GM12878 (cell line): ENCODE data around the gene C2orf92. TPM values are rescaled to one million over a fixed set of nuclear protein-coding genes. Genes with fewer than 3 reads are reported as not detected.

Source experiments
- ATAC-seq: fragments of 200-7000 bp; cut with Tn5 transposase; 3 replicates; pipeline ENCODE4 v1.9.1; 2020; ENCODE audit warnings: mild to moderate bottlenecking, moderate library complexity
- BruUV-seq: library from RNA; stranded (reverse); fragments of 400-500 nt; replicated peaks from 2 replicates; lab custom pipeline; 2021; lab: Mats Ljungman, UMichigan
- CTCF ChIA-PET: fragments of 300-600 bp; sonication (Branson Sonifier 250); formaldehyde crosslinking; extraction: SDS; loops from one replicate; lab custom pipeline; 2021; ENCODE audit warnings: inconsistent platforms; lab: Yijun Ruan, JAX
- POLR2A ChIA-PET: fragments of 350-600 bp; formaldehyde crosslinking; extraction: SDS; loops from one replicate; lab custom pipeline; 2021; ENCODE audit warnings: inconsistent platforms; lab: Charles Lee
- RAD21 ChIA-PET: fragments of 300-600 bp; sonication (Branson Sonifier 250); formaldehyde crosslinking; loops from one replicate; lab custom pipeline; 2023; ENCODE audit warnings: antibody characterized with exemption; ENCODE audit not compliant: unreplicated experiment; lab: Charles Lee
- SMC1A ChIA-PET: fragments of 300-600 bp; sonication (Branson Sonifier 250); formaldehyde crosslinking; loops from one replicate; lab custom pipeline; 2023; ENCODE audit not compliant: unreplicated experiment, uncharacterized antibody; lab: Charles Lee
- DNase-seq: peaks from one replicate; pipeline ENCODE4 v3.0.0-alpha.2; 2011; ENCODE audit warnings: low read depth, low spot score
- FAIRE-seq: peaks from 3 replicates; lab custom pipeline; 2011; peaks lifted over from hg19 to GRCh38; lab: Jason Lieb, UNC
- H2AFZ ChIP-seq: 2 replicates; pipeline ENCODE4 v1.6.0; 2011; ENCODE audit warnings: low read depth, low read length, control low read depth; ENCODE audit not compliant: control insufficient read depth
- H3K27ac ChIP-seq: 2 replicates; pipeline ENCODE4 v1.5.1; 2011; ENCODE audit warnings: control low read depth; ENCODE audit not compliant: control insufficient read depth, insufficient read depth
- H3K27me3 ChIP-seq, 2 experiments: replicated peaks in 1 of 2; 2 replicates each; pipeline versions ENCODE4 v1.6.0 to v1.6.1; 2011; ENCODE audit warnings: low read length in 1 of 2; ENCODE audit not compliant: control insufficient read depth in 2 of 2, insufficient read depth in 2 of 2
- H3K36me3 ChIP-seq, 2 experiments: 2 replicates each; pipeline ENCODE4 v1.5.1; 2011; ENCODE audit warnings: low read length in 1 of 2; ENCODE audit not compliant: control insufficient read depth in 2 of 2, insufficient read depth in 2 of 2
- H3K4me1 ChIP-seq: 2 replicates; pipeline ENCODE4 v1.6.1; 2011; ENCODE audit warnings: mild to moderate bottlenecking, low read length, moderate library complexity, mixed read lengths; ENCODE audit not compliant: control insufficient read depth, insufficient read depth
- H3K4me2 ChIP-seq: 2 replicates; pipeline ENCODE4 v1.6.0; 2011; ENCODE audit warnings: control low read depth; ENCODE audit not compliant: control insufficient read depth, insufficient read depth
- H3K4me3 ChIP-seq: fragments of 200-600 bp; sonication (generic); 2 replicates; pipeline ENCODE4 v1.5.1; 2016
- H3K79me2 ChIP-seq: 2 replicates; pipeline ENCODE4 v1.6.0; 2011; ENCODE audit warnings: low read length; ENCODE audit not compliant: control insufficient read depth, insufficient read depth
- H3K9ac ChIP-seq: 2 replicates; pipeline ENCODE4 v1.8.0; 2011; ENCODE audit warnings: low read length, control low read depth, mixed read lengths; ENCODE audit not compliant: control insufficient read depth, insufficient read depth
- H3K9me3 ChIP-seq: replicated peaks from 3 replicates; pipeline ENCODE4 v1.5.1; 2011; ENCODE audit warnings: mild to moderate bottlenecking, low read length; ENCODE audit not compliant: control insufficient read depth, insufficient read depth
- H4K20me1 ChIP-seq: 2 replicates; pipeline ENCODE4 v1.6.0; 2011; ENCODE audit not compliant: control insufficient read depth, insufficient read depth
- CBFB ChIP-seq: IDR thresholded peaks from 2 replicates; pipeline ENCODE4 v1.6.1; 2016; ENCODE audit warnings: antibody characterized with exemption, low read depth
- CEBPZ ChIP-seq: fragments of 150-350 bp; IDR thresholded peaks from 2 replicates; pipeline ENCODE4 v1.6.1; 2016; ENCODE audit warnings: low read depth, low read length
- E2F4 ChIP-seq: IDR thresholded peaks from 2 replicates; pipeline ENCODE4 v1.6.1; 2012; ENCODE audit warnings: low read depth, low read length, improper control_type of control experiment
- HDAC2 ChIP-seq: fragments of 200-600 bp; sonication (generic); IDR thresholded peaks from 2 replicates; pipeline ENCODE4 v1.6.1; 2017
- IRF4 ChIP-seq: IDR thresholded peaks from 2 replicates; pipeline ENCODE4 v1.6.1; 2011; ENCODE audit warnings: low read depth, low read length
- MTA3 ChIP-seq: IDR thresholded peaks from 2 replicates; pipeline ENCODE4 v1.6.1; 2012; ENCODE audit warnings: low read length, inconsistent platforms, borderline replicate concordance
- MXI1 ChIP-seq: fragments of 150-350 bp; IDR thresholded peaks from 2 replicates; pipeline ENCODE4 v1.6.1; 2011; ENCODE audit warnings: low read depth, mild to moderate bottlenecking, inconsistent platforms, low read length, improper control_type of control experiment
- PAX5 ChIP-seq: IDR thresholded peaks from 2 replicates; pipeline ENCODE4 v1.6.1; 2011; ENCODE audit warnings: low read depth, low read length, borderline replicate concordance
- POLR2A ChIP-seq: IDR thresholded peaks from 2 replicates; pipeline ENCODE4 v1.6.1; 2011; ENCODE audit warnings: low read depth, mild to moderate bottlenecking, low read length
- POLR2AphosphoS2 ChIP-seq: IDR thresholded peaks from 2 replicates; pipeline ENCODE4 v1.6.1; 2011; ENCODE audit warnings: low read depth, mild to moderate bottlenecking, low read length, improper control_type of control experiment, moderate library complexity
- RAD21 ChIP-seq: IDR thresholded peaks from 2 replicates; pipeline ENCODE4 v1.6.1; 2011; ENCODE audit warnings: mild to moderate bottlenecking, low read depth, low read length, moderate library complexity; ENCODE audit not compliant: insufficient read depth
- STAT3 ChIP-seq: IDR thresholded peaks from 2 replicates; pipeline ENCODE4 v1.6.1; 2011; ENCODE audit warnings: low read depth, low read length, improper control_type of control experiment
- TBL1XR1 ChIP-seq: IDR thresholded peaks from 2 replicates; pipeline ENCODE4 v1.6.1; 2012; ENCODE audit warnings: low read depth, low read length, improper control_type of control experiment
- TCF3 ChIP-seq: IDR thresholded peaks from 2 replicates; pipeline ENCODE4 v1.6.1; 2012; ENCODE audit warnings: low read depth, mild to moderate bottlenecking, low read length, borderline replicate concordance; ENCODE audit not compliant: insufficient read depth
- ZNF687 ChIP-seq: fragments of 450-650 bp; IDR thresholded peaks from 2 replicates; pipeline ENCODE4 v1.6.1; 2017; ENCODE audit warnings: mild to moderate bottlenecking, moderate library complexity
- ZSCAN29 ChIP-seq: fragments of 450-650 bp; IDR thresholded peaks from 2 replicates; pipeline ENCODE4 v1.6.1; 2017; ENCODE audit warnings: mild to moderate bottlenecking, moderate library complexity
- WGBS: methylation state at CpG from one replicate; pipeline ENCODE4 v1.1.6; 2016; ENCODE audit warnings: low lambda C conversion rate; ENCODE audit not compliant: insufficient replicate concordance, insufficient coverage; ENCODE audit errors: missing lambda C conversion rate; 5-methylcytosine and 5-hydroxymethylcytosine counted together
- in situ Hi-C: fragments of 300-500 bp; cut with MboI; formaldehyde crosslinking; loops from 9 replicates; pipeline ENCODE4 v1.14.3; 2018; ENCODE audit warnings: mixed read lengths
- intact Hi-C: fragments of 100-400 bp; cut with micrococcal nuclease; formaldehyde crosslinking; loops from one replicate; pipeline ENCODE4 v1.14.2; 2022; ENCODE audit not compliant: unreplicated experiment
- polyA plus RNA-seq, 11 experiments: library from polyadenylated mRNA; depleted of rRNA in 4 of 11; unstranded in 6 of 11; stranded (reverse) in 5 of 11; fragments of >200 nt; fragmentation: Nextera tagmentation in 4 of 11; fragmentation: Illumina TruSeq in 1 of 11; extraction: Ambion mirVana in 4 of 11; extraction: Trizol in 1 of 11; gene quantifications; 1 replicate in 1 of 11; 2 replicates in 10 of 11; pipeline versions ENCODE4 v1.2.1 to v1.2.3, GENCODE V29; 2011 to 2016; ENCODE audit warnings: inconsistent platforms in 2 of 11, missing spikeins in 2 of 11, low read depth in 1 of 11
- total RNA-seq, 4 experiments: library from RNA; depleted of rRNA in 3 of 4; stranded (reverse); fragments of >200 nt in 3 of 4; fragmentation: Illumina TruSeq in 1 of 4; extraction: Trizol in 1 of 4; gene quantifications; 2 replicates each; pipeline versions ENCODE4 v1.2.1 to v1.2.3, GENCODE V29; 2013 to 2021

The C2orf92 gene
- total and polyA plus RNA-seq, 10 of the 15 experiments (the other 5 are each of a cell fraction or from before 2014, with no cell fraction given): 0.40 to 10.1 (median 3.7) TPM

GRCh38 chr2:97751752-97752151, 82.2 kb downstream of the C2orf92 start:
- FAIRE-seq: no peak
- ChIA-PET CTCF (interaction anchor here (1.6 to 5.2 kb wide), 2 partner anchors 10 kb away, joined by 3 to 39 read pairs; no protein-coding TSS in a partner anchor), POLR2A (interaction anchor here (1.2 kb wide), 1 partner anchor 16 kb away, joined by 3 read pairs; no protein-coding TSS in a partner anchor)
- TF ChIP-seq RAD21 (no peak), TBL1XR1 (no peak), PAX5 (no peak), CEBPZ (no peak), TCF3 (no peak), ZSCAN29 (no peak), HDAC2 (no peak), ZNF687 (no peak), CBFB (no peak), STAT3 (no peak), POLR2A (no peak), IRF4 (no peak), MXI1 (no peak), E2F4 (no peak), MTA3 (no peak), POLR2AphosphoS2 (no peak)

More at GRCh38 chr2:97751752-97752151, 82.2 kb downstream of the C2orf92 start:
- ChIA-PET SMC1A (interaction anchor here (1.4 to 1.6 kb wide), 2 partner anchors 8 to 11 kb away, joined by 3 to 7 read pairs; no protein-coding TSS in a partner anchor), RAD21 (interaction anchor here (1.4 kb wide), 1 partner anchor 11 kb away, joined by 3 read pairs; no protein-coding TSS in a partner anchor)
- Histone ChIP-seq H3K4me1 (no peaks in the 10 kb centered on the region; the same call in 1 of the 2 replicates), H3K79me2 (no peaks in the 10 kb centered on the region), H3K4me2 (no peak overlapping the region), H3K36me3 (peaks cover 3 to 8% of the 10 kb centered on the region in 2 experiments; a peak in 3 of 4 replicates), H2AFZ (no peak overlapping the region), H3K9me3 (no peaks in the 10 kb centered on the region), H3K9ac (no peak overlapping the region), H3K27me3 (no peaks in the 10 kb centered on the region), H3K4me3 (no peak overlapping the region), H4K20me1 (no peaks in the 10 kb centered on the region), H3K27ac (no peak overlapping the region)
- ATAC-seq (no peak), DNase-seq (no peak)
- in situ Hi-C loops (no loop called here), intact Hi-C loops (no loop called here)
- 30% methylated on average over 3 of the region's 3 CpGs for WGBS
- BruUV-seq: no TSS peak
